NB4 (cell line): ENCODE results near the gene ARHGEF7.
A peak's percentile ranks its signal among the peaks of the same experiment; 100 is the strongest.

Experiments used
- DNase-seq: peaks from one replicate; pipeline ENCODE4 v3.0.0; 2010; ENCODE audit warnings: low read depth
- H3K4me3 ChIP-seq: one replicate; pipeline ENCODE4 v1.5.1; 2011; ENCODE audit warnings: mild to moderate bottlenecking, low read depth, low read length, moderate library complexity
- CTCF ChIP-seq: IDR thresholded peaks from one replicate; pipeline ENCODE4 v1.5.1; 2012; ENCODE audit warnings: low read depth, low read length
- MYC ChIP-seq: IDR thresholded peaks from 2 replicates; pipeline ENCODE4 v1.6.1; 2011; ENCODE audit warnings: low read depth, low read length
- POLR2A ChIP-seq: IDR thresholded peaks from 2 replicates; pipeline ENCODE4 v1.6.1; 2011; ENCODE audit warnings: mild to moderate bottlenecking; ENCODE audit not compliant: insufficient read length; ENCODE audit errors: extremely low read depth
- TF ChIP-seq, protein P1 (sequence below): IDR thresholded peaks from 2 replicates; pipeline ENCODE4 v1.6.1; 2011; ENCODE audit warnings: low read depth, low read length

Gene ARHGEF7

DNA sequence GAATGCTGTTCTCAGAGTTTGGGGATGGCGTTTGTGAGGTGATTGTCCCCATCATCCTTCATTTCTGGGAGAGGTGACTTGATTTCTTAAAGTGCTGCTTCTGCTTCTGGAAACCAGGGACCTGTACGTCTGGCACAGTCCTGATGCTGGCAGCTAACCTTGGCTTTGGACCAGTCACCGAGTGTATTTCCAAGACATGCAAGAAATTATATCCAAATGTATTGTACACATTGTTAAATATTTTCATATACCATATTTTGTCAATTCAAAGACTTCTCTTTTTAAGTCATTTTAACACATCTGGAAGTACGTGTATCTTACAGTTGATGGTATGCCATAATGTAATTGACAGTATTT is 97.4 kb downstream of the ARHGEF7 start:
- no peak for DNase-seq
- TF ChIP-seq CTCF (no peak), MYC (no peak), POLR2A (no peak)
- TF ChIP-seq, protein P1, sequence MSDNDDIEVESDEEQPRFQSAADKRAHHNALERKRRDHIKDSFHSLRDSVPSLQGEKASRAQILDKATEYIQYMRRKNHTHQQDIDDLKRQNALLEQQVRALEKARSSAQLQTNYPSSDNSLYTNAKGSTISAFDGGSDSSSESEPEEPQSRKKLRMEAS: no peak
- H3K4me3 ChIP-seq: no peak overlapping the region

DNA sequence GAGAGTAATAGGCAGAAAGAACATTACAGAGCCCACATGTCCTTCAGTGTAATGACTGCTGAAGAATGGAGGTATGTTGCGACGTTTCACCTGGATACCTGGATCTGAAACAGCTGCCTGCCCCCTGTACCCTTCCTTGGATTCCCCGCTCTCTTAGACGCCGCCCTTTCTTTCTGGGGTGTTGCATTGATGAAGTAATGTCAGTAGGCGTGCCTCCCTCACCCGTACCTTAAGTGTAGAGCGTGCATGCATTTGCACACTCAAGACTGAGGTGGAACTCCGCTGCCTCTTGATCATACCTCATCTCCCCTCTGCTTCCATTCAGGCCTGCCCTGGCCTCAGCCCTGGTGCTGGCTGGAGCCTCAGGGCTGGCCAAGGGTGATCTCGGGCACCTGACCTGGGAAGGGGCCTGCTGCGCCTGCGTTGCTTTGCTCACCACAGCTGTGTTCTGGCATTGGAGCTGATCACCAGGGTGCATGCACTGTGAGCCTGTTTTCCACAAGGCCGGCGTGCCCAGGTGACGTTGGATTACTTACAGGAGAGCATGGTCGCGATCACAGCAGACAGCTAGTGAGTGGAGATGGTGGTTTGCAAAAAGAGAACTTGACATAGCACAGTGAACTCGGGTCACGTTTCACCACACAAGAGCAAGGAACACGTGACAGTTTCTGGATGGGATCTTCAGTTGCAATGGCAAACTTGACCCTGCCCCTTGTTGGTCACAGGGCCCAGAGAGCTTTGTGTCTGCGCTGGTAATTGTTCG is 99.0 kb downstream of the ARHGEF7 start:
- TF ChIP-seq POLR2A (no peak), MYC (peak; percentile 94)
- TF ChIP-seq, protein P1: peak; percentile 100
- DNase-seq: peak; percentile 76
- no peak overlapping the region for H3K4me3 ChIP-seq

GRCh38 chr13:111215081-111216047 is 100.3 kb downstream of the ARHGEF7 start:
- no peak for TF ChIP-seq POLR2A
- TF ChIP-seq, protein P1: no peak
- no peak for TF ChIP-seq MYC
- TF ChIP-seq CTCF: no peak
- H3K4me3 ChIP-seq: no peak overlapping the region
- no peak for DNase-seq

DNA sequence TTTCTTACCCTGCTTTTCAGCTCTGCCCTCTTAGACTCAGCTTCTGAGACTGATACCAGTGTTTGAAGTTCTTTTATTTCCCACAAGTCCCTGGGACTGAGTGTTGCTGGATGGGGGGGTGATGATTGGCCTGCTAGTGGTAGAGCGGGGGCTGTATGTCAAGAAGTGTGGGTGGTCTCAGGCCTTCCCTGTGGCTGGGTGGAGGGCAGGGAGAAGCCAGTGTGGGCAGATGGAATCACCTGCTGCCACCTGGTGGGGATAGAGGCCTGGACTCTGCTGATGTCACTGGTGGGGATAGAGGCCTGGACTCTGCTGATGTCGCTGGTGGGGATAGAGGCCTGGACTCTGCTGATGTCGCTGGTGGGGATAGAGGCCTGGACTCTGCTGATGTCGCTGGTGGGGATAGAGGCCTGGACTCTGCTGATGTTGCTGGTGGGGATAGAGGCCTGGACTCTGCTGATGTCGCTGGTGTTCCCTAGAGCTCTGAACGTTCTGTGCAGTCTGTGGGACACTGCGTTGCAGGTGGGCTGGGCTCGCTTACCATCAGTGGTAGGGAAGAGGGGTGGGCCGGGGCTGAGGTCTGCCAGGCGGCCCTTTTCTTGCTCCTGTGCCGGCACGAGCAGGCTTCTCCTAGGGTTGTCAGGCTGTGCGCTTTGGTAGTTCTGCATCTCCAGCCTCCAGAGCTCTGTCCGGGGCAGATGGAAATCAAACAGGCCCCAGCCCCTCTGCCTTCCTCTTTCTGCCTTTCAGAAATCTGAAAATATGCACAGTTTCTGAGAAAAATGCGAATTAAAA is 101.3 kb downstream of the ARHGEF7 start:
- DNase-seq: peak; percentile 25
- no peak overlapping the region for H3K4me3 ChIP-seq
- TF ChIP-seq, protein P1: no peak
- TF ChIP-seq POLR2A: no peak
- peak; percentile 35 for TF ChIP-seq CTCF
- no peak for TF ChIP-seq MYC

- DNase-seq: no peak
- H3K4me3 ChIP-seq: no peak overlapping the region
- no peak for TF ChIP-seq POLR2A
- TF ChIP-seq MYC: no peak
- TF ChIP-seq, protein P1: no peak
- no peak for TF ChIP-seq CTCF
Measured at GRCh38 chr13:111217641-111218040, 102.5 kb downstream of the ARHGEF7 start.
